Rectal smooth muscle tissue (tissue), 1 donor: Measurements from ENCODE around the gene DNAH17.

Source experiments
- H3K27ac ChIP-seq: one replicate; pipeline ENCODE4 v1.7.0; 2013; ENCODE audit warnings: low read depth, low read length, inconsistent platforms
- H3K27me3 ChIP-seq: one replicate; pipeline ENCODE4 v1.7.0; 2013; ENCODE audit warnings: low read length; ENCODE audit not compliant: control insufficient read depth, insufficient read depth
- H3K36me3 ChIP-seq: one replicate; pipeline ENCODE4 v1.7.0; 2013; ENCODE audit warnings: low read length; ENCODE audit not compliant: control insufficient read depth, insufficient read depth
- H3K4me1 ChIP-seq: one replicate; pipeline ENCODE4 v1.7.0; 2013; ENCODE audit warnings: low read length; ENCODE audit not compliant: control insufficient read depth, insufficient read depth
- H3K4me3 ChIP-seq: one replicate; pipeline ENCODE4 v1.7.0; 2013; ENCODE audit warnings: low read length
- H3K9ac ChIP-seq: one replicate; pipeline ENCODE4 v1.7.0; 2013; ENCODE audit warnings: low read length

Gene DNAH17

GRCh38 chr17:78490673-78491072 is 86.5 kb downstream of the DNAH17 start:
- Histone ChIP-seq H3K9ac (no peak overlapping the region), H3K4me1 (no peaks in the 10 kb centered on the region), H3K4me3 (no peak overlapping the region)

GRCh38 chr17:78490156-78490555 is 87.0 kb downstream of the DNAH17 start:
- Histone ChIP-seq H3K4me1 (no peaks in the 10 kb centered on the region), H3K4me3 (no peak overlapping the region), H3K36me3 (no peaks in the 10 kb centered on the region), H3K27ac (no peak overlapping the region), H3K9ac (no peak overlapping the region), H3K27me3 (no peaks in the 10 kb centered on the region)

More at GRCh38 chr17:78490673-78491072, 86.5 kb downstream of the DNAH17 start:
- Histone ChIP-seq H3K36me3 (no peaks in the 10 kb centered on the region), H3K27me3 (no peaks in the 10 kb centered on the region), H3K27ac (no peak overlapping the region)

GRCh38 chr17:78488867-78489634 is 88.1 kb downstream of the DNAH17 start:
- no peak overlapping the region for H3K4me3 ChIP-seq
- no peaks in the 10 kb centered on the region for H3K4me1 ChIP-seq
- H3K27ac ChIP-seq: no peak overlapping the region
- H3K36me3 ChIP-seq: no peaks in the 10 kb centered on the region
- no peak overlapping the region for H3K9ac ChIP-seq
- no peaks in the 10 kb centered on the region for H3K27me3 ChIP-seq

GRCh38 chr17:78488156-78488555 is 89.0 kb downstream of the DNAH17 start:
- Histone ChIP-seq H3K36me3 (no peaks in the 10 kb centered on the region), H3K9ac (no peak overlapping the region), H3K4me1 (no peaks in the 10 kb centered on the region), H3K4me3 (no peak overlapping the region), H3K27ac (no peak overlapping the region), H3K27me3 (no peaks in the 10 kb centered on the region)

- Histone ChIP-seq H3K4me3 (no peak overlapping the region), H3K27ac (no peak overlapping the region), H3K9ac (no peak overlapping the region), H3K27me3 (no peaks in the 10 kb centered on the region), H3K4me1 (no peaks in the 10 kb centered on the region), H3K36me3 (no peaks in the 10 kb centered on the region)
Observed at GRCh38 chr17:78486946-78487680, 90.1 kb downstream of the DNAH17 start.

GRCh38 chr17:78486228-78486802 is 90.9 kb downstream of the DNAH17 start:
- Histone ChIP-seq H3K27me3 (no peaks in the 10 kb centered on the region), H3K27ac (no peak overlapping the region), H3K4me1 (no peaks in the 10 kb centered on the region), H3K36me3 (no peaks in the 10 kb centered on the region), H3K9ac (no peak overlapping the region), H3K4me3 (no peak overlapping the region)

- H3K27me3 ChIP-seq: no peaks in the 10 kb centered on the region
- no peak overlapping the region for H3K4me3 ChIP-seq
- no peak overlapping the region for H3K9ac ChIP-seq
- no peaks in the 10 kb centered on the region for H3K4me1 ChIP-seq
- H3K36me3 ChIP-seq: no peaks in the 10 kb centered on the region
- H3K27ac ChIP-seq: no peak overlapping the region
Observed at GRCh38 chr17:78485290-78486168, 91.7 kb downstream of the DNAH17 start.

GRCh38 chr17:78484271-78485246 is 92.6 kb downstream of the DNAH17 start:
- no peak overlapping the region for H3K9ac ChIP-seq
- no peaks in the 10 kb centered on the region for H3K4me1 ChIP-seq
- no peak overlapping the region for H3K27ac ChIP-seq
- peak overlapping the region; percentile 46 for H3K4me3 ChIP-seq
- no peaks in the 10 kb centered on the region for H3K27me3 ChIP-seq
- no peaks in the 10 kb centered on the region for H3K36me3 ChIP-seq

GRCh38 chr17:78479369-78479768 is 97.8 kb downstream of the DNAH17 start:
- Histone ChIP-seq H3K36me3 (no peaks in the 10 kb centered on the region), H3K27me3 (no peaks in the 10 kb centered on the region), H3K4me3 (no peak overlapping the region), H3K27ac (no peak overlapping the region), H3K9ac (no peak overlapping the region), H3K4me1 (no peaks in the 10 kb centered on the region)

GRCh38 chr17:78478757-78479297 is 98.4 kb downstream of the DNAH17 start:
- H3K4me3 ChIP-seq: no peak overlapping the region
- no peak overlapping the region for H3K9ac ChIP-seq
- H3K27me3 ChIP-seq: no peaks in the 10 kb centered on the region
- H3K36me3 ChIP-seq: no peaks in the 10 kb centered on the region
- no peaks in the 10 kb centered on the region for H3K4me1 ChIP-seq
- no peak overlapping the region for H3K27ac ChIP-seq
